GM12873 (cell line): Measurements from ENCODE around the gene NIT1.

Experiments
- TF ChIP-seq, protein P1 (sequence below): IDR thresholded peaks from 2 replicates; pipeline ENCODE4 v1.5.1; 2012; ENCODE audit warnings: low read depth, mild to moderate bottlenecking, moderate library complexity, low read length, control low read depth; ENCODE audit not compliant: insufficient read depth; ENCODE audit errors: missing control alignments

The NIT1 gene

DNA sequence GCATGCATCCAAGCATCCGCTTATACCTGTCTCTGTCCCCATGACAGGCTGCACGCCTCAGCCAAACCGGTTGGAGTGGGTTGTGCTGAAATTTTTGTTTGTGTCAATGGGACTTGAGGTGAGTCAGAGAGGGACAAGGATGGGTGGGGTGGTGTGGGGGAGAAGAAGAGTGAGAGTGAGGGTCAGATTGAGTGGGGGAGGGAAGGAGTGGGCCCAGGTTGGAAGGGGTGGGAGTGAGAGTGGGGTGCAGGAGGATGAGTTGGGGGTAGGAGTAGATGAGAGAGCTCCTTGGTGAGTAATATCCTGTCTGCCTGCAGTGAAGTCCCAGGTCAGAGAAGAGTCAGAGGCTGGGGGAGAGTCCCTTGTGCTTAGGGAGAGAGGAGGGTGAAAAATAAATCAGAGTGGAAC is 25.3 kb upstream of the NIT1 start:
- TF ChIP-seq, protein P1, sequence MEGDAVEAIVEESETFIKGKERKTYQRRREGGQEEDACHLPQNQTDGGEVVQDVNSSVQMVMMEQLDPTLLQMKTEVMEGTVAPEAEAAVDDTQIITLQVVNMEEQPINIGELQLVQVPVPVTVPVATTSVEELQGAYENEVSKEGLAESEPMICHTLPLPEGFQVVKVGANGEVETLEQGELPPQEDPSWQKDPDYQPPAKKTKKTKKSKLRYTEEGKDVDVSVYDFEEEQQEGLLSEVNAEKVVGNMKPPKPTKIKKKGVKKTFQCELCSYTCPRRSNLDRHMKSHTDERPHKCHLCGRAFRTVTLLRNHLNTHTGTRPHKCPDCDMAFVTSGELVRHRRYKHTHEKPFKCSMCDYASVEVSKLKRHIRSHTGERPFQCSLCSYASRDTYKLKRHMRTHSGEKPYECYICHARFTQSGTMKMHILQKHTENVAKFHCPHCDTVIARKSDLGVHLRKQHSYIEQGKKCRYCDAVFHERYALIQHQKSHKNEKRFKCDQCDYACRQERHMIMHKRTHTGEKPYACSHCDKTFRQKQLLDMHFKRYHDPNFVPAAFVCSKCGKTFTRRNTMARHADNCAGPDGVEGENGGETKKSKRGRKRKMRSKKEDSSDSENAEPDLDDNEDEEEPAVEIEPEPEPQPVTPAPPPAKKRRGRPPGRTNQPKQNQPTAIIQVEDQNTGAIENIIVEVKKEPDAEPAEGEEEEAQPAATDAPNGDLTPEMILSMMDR = no peak

DNA sequence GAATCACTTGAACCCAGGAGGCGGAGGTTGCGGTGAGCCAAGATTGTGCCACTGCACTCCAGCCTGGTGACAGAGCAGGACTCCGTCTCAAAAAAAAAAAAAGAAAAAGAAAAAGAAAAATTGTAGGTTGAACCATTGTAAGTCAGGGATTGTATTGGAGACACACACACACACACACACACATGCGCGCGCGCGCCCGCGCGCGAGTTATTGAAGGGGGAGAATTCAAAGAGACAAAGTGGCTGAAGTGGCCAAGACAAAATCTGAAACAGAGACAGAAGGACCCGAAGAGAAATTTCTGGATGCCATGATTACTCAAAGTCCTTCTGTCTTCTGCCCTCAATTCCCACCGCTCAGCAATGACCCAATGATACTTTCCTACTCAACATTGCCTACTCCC is 23.4 kb upstream of the NIT1 start:
- TF ChIP-seq, protein P1 = no peak

DNA sequence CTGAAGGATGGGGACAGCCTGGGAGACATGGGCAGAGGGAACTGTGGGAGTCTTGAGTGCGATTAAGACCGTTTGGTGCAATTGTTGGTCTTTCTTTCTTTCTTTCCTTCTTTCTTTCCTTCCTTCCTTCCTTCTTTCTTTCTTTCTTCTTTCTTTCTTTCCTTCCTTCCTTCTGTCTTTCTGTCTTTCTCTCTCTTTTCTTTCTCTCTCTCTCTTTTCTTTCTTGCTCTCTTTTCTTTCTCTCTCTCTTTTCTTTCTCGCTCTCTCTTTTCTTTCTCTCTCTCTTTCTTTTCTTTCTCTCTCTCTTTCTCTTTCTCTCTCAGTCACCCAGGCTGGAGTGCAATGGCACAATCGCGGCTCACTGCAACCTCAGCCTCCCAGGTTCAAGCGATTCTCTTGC is 22.7 kb upstream of the NIT1 start:
- TF ChIP-seq, protein P1 = no peak

DNA sequence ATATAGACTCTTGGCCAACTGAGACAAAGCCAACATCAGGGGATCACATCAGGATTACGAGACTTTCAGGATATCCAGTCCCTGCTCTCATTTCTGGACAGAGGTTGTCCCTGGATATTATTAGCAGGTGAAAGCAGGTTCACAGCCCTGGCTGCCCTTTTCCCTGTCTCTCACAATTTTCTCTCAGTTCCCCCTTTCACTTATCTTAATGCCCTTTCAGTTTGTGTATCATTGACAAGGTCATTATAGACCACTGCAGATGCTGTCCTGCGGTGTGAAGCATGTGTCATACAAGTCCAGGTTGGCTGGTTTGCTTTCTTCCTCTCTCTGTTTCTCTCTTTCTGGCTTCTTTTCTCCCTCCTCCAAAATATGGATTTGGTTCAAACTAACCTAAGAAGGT is 21.9 kb upstream of the NIT1 start:
- TF ChIP-seq, protein P1 = no peak

DNA sequence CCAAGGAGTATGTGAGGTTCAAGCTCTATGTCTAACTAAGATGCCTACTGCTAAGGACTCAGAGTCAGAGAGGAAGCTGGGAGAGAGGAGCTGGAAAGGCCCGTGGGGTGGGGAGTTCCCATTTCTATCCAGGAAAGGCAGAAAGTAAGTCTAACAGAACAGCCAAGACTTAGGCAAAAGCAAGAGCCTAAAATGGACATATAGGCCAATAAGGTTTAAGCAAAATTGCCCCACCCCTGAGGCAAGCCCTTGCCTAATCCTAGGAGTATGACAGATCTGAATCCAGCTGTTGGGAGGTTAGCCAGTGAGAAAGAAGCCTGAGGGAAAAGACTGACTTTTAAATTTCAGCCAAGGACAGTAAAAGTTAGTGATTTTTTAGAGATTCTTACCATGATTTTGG is 21.4 kb upstream of the NIT1 start:
- TF ChIP-seq, protein P1 = no peak

DNA sequence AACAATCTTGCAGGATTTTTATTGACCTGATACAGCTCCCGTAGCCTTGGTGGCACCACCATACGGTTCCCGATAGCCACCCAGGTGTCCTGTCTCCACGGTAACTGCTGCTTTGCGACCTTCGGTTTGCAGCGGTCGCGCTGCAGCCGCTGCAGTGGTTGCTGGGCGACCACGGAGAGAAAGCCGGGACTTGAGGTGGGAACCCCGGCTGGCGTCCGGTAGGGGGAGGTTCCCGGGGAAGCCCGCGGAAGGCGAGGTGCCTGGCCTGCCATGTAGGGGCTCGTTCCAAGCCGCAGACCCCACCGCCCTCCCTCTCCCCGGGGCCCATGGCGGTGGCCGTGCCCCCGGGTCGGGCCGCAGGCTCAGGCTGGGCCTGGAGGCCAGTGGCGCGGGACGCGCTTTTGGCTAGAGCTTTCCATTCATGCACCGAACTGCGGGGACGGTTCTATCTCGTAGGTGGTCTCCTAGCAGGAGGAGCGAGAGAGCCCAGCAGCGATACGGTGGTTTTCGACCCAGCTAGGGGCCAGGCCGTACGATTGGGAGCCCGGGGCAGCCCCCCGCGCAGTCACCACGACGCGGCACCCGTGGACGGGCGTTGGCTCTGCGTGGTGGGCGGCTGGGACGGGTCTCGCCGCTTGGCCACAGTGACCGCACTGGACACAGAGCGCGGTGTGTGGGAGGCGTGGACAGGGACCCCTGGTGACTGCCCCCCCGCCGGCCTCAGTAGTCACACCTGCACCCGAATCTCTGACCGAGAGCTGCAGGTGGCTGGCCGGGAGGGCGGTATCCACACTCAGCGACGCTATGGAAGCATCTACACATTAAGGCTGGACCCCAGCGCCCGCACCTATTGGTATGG is 19.5 kb upstream of the NIT1 start, which contains the start of gene KLHDC9:
Gene KLHDC9 (plus strand): TSS at position 152 of the 859 bp plus-strand sequence. CDS start 175 bp downstream, at position 327.
- TF ChIP-seq, protein P1 = peak; percentile 20

DNA sequence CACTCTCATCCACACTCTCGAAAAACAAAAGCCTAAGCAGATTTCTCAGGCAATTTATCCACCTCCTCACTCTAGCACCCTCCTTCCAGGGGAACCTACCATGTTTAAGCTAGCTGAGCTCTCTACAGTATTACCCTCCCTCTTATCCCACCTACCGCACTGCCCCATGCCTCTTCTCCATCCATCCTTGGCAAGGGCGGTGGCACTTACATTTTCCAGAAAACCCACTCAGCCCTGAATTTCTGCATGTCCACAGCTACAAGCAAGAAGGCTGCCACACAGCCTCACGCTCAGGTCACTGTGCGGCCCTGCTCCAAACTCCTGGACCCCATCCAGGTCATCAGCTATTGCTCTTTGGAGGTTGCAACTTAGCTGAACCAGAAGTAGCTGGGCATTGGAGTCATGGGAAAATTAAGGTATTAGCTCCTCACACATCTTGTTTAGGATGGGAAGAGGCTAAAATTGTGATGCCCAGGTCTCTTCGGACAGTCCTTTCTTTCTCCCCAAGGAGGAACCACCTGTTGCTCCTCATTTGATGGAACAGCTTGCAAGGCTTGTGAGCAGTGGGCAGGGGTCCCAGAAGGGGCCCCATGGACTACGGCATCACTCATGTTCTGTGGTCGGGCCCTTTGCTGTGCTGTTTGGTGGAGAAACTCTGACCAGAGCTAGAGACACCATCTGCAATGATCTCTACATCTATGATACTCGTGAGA is 18.7 kb upstream of the NIT1 start:
- TF ChIP-seq, protein P1 = no peak
